HG02981 (cell line): Measurements from ENCODE around the gene STAB1.
A peak's percentile ranks its signal among the peaks of the same experiment; 100 is the strongest.

Source experiments
- ATAC-seq: cut with Tn5 transposase; IDR thresholded peaks from one replicate; pipeline ENCODE4 v1.9.1; 2021; ENCODE audit warnings: mild to moderate bottlenecking, moderate library complexity; ENCODE audit not compliant: unreplicated experiment

STAB1 gene

GRCh38 chr3:52534281-52535183, 39.4 kb downstream of the STAB1 start:
- no peak for ATAC-seq

DNA sequence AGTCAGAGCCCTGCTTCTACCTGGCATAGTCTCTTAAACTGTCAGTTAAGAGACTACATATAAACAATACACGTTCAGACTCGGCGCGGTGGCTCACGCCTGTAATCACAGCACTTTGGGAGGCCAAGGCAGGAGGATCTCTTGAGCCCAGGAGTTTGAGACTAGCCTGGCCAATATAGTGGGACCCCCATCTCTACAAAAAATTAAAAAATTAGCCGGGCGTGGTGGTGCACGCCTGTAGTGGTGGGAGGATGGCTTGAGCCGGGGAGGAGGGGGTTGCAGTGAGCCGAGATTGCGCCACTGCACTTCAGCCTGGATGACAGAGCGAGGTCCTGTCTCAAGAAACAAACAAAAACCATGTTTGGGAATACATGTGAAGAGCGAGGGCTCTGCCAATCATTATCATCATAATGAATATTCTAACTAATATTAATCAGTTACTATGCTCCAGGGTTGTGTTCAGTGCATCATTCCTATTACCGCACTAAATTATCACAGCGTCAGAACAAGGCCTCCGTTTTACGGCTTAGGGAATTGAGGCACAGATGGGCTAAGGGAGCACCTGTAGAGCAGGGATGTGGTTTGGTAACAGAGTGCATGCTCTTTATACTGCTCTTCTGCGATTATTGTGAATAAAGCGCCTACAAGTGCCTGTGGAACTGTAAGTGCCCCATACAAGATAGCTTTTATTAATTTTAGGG, 40.4 kb downstream of the STAB1 start:
- ATAC-seq, result no peak

GRCh38 chr3:52536112-52536368, 40.9 kb downstream of the STAB1 start:
- no peak for ATAC-seq

- peak; percentile 83 for ATAC-seq
Measured at GRCh38 chr3:52536369-52537164, 41.4 kb downstream of the STAB1 start, which contains the start of gene UQCC5. TSS of gene UQCC5 (plus strand) at chr3:52536605. CDS start at chr3:52536756, 151 bp downstream.

GRCh38 chr3:52537165-52537620, 42.1 kb downstream of the STAB1 start:
- no peak for ATAC-seq

DNA sequence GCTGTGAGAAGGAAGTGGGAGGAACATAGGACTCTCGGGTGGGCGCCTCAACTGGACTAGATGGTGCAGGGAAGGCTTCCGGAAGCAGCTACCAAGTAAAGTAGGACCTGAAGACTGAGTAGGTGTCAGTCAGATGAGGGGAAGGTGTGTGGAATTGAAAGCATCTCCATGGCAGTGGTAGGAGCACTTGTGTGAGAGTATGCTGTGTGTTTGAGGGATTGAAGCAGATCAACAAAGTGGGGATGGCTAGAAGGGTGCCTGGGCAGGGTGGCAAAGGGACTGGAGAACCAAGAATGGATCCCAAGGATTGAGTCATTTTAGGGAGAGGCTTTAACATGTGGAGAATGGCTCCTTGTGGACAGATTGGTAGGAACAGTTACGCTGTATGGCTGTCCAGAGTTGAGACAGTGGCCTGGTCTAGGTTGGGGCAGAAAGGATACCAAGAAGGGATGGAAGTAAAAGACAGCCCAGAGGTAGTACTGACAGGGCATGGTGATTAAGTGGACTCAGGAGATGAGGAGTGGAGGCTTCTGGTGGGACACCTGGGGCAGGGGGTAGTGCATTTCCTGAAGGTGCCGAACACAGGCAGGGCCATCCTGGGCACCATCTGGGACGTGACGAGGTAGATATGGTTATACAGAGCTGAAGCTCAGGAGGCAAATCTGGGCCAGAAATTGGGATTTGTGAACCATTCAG, 42.7 kb downstream of the STAB1 start:
- ATAC-seq, result no peak

- no peak for ATAC-seq
Measured at GRCh38 chr3:52539010-52539653, 44.0 kb downstream of the STAB1 start.

- no peak for ATAC-seq
Measured at GRCh38 chr3:52541050-52541449, 45.9 kb downstream of the STAB1 start.

GRCh38 chr3:52544937-52545336, 49.8 kb downstream of the STAB1 start:
- ATAC-seq, result no peak

GRCh38 chr3:52546111-52546901, 51.2 kb downstream of the STAB1 start:
- no peak for ATAC-seq

- no peak for ATAC-seq
Measured at GRCh38 chr3:52547143-52547542, 52.0 kb downstream of the STAB1 start.

GRCh38 chr3:52551118-52551517, 56.0 kb downstream of the STAB1 start:
- ATAC-seq, result no peak

GRCh38 chr3:52552089-52552488, 57.0 kb downstream of the STAB1 start:
- no peak for ATAC-seq

- ATAC-seq, result no peak
Measured at GRCh38 chr3:52554026-52554755, 59.1 kb downstream of the STAB1 start.

DNA sequence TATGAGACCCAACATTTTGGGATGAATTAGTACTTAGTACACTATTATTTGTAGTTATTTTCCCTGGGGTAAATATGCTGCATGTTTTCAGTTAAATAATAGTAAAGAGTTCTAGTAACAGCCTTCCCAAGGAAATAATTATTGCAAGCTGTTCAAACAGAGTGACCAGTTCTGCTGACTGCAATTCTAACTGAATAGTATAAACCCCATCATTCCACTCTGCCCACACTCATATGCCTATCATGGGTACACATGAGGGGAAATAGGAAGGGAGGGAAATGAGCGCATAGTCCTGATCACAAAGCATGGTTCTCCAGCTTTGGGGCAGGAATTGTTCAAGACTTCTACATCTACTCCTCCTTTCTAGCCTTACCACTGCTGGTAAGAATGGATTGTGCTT, 59.9 kb downstream of the STAB1 start:
- no peak for ATAC-seq

- no peak for ATAC-seq
Measured at GRCh38 chr3:52557011-52557960, 62.1 kb downstream of the STAB1 start.

DNA sequence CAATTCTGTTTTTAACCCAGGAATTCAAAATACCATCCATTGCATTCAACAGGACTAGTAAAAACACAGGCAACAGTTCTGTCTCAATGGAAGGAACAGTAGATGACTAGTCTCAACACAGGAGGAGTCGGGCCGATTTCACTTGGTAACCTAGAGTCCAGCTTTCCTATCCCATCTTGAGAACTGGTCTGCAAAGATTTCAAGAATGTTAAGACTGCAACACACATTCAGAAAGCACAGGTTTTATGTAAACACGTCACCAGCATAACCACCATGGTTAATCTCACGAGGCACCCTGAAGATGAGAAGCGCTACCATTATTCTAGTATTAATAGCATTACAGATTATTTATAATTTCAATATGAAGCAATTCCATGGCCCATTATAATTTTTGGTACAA, 63.3 kb downstream of the STAB1 start:
- ATAC-seq, result no peak
